ENCODE measurements around the gene ALDOB. TPM values are rescaled to one million over a fixed set of nuclear protein-coding genes. Genes with fewer than 3 reads are reported as not detected.

ALDOB gene
- total and polyA plus RNA-seq, 2 donors (not counting 3 experiments of a cell fraction or from before 2014, with no cell fraction given) = not detected

- H2AFZ ChIP-seq (ENCODE audit: low read depth, low read length) = no peak overlapping the region
- no peak overlapping the region for H3K27ac ChIP-seq (ENCODE audit: insufficient read depth, low read depth, low read length)
- no peak overlapping the region for H3K4me2 ChIP-seq (ENCODE audit: insufficient read depth, low read length)
- H3K79me2 ChIP-seq (ENCODE audit: control insufficient read depth, insufficient read depth, low read length) = no peaks in the 10 kb centered on the region
- no peak overlapping the region for H3K9ac ChIP-seq (replicated peaks; ENCODE audit: extremely low read depth, insufficient read depth, low read length)
- CTCF ChIA-PET = no interaction called here
- POLR2A ChIA-PET = no interaction called here
- H3K27me3 ChIP-seq (ENCODE audit: control insufficient read depth in 2 of 2, insufficient read depth in 2 of 2, low read length in 2 of 2) = peaks cover 19 to 31% of the 10 kb centered on the region in 2 experiments
- TF ChIP-seq POLR2A (IDR thresholded peaks at IDR 0.05; ENCODE audit: low read depth, low read length) (no peak), FOS (IDR thresholded peaks at IDR 0.05; ENCODE audit: borderline replicate concordance, insufficient read depth, low read length) (no peak), MAX (IDR thresholded peaks at IDR 0.05; ENCODE audit: insufficient read depth, insufficient read length) (no peak), EZH2 (IDR thresholded peaks at IDR 0.05; ENCODE audit: borderline replicate concordance, low read depth, low read length, severe bottlenecking) (no peak), MYC (IDR thresholded peaks at IDR 0.05; ENCODE audit: low read depth, low read length) (no peak), CTCF (IDR thresholded peaks at IDR 0.05; ENCODE audit: extremely low read depth in 1 of 2, insufficient read depth in 1 of 2, low read depth in 1 of 2, low read length in 2 of 2) (no peak), JUN (IDR thresholded peaks at IDR 0.05; ENCODE audit: borderline replicate concordance, insufficient read depth, insufficient read length, low read depth) (no peak), POLR2AphosphoS5 (IDR thresholded peaks at IDR 0.05; ENCODE audit: insufficient read depth, low read depth, low read length) (no peak), GATA2 (IDR thresholded peaks at IDR 0.05; ENCODE audit: insufficient read depth, insufficient read length, low read depth, low read length) (no peak)
- no TSS peak for BruUV-seq (replicated peaks)
- FAIRE-seq = no peak
- DNase-seq (ENCODE audit: low read depth, low spot score) = no peak
- H4K20me1 ChIP-seq (replicated peaks; ENCODE audit: control insufficient read depth, extremely low read depth, insufficient read depth, low read length) = no peaks in the 10 kb centered on the region
- intact Hi-C loops (cut with micrococcal nuclease) (no loop called here), dilution Hi-C loops (cut with MboI; ENCODE audit: extremely low pct_ligation_motif_present, low sequenced_read_pairs) (no loop called here)
- no peaks in the 10 kb centered on the region for H3K9me3 ChIP-seq (replicated peaks; ENCODE audit: control insufficient read depth, insufficient read depth, low read length)
- H3K4me3 ChIP-seq (replicated peaks in 1 of 3; ENCODE audit: insufficient read depth in 1 of 3, low read depth in 1 of 3, low read length in 3 of 3) = no peak overlapping the region
- H3K9me1 ChIP-seq (replicated peaks; ENCODE audit: control insufficient read depth, extremely low read depth, insufficient read depth, low read length) = no peaks in the 10 kb centered on the region
- H3K36me3 ChIP-seq (ENCODE audit: control insufficient read depth in 2 of 2, extremely low read depth in 1 of 2, insufficient read depth in 2 of 2, low read length in 2 of 2) = no peaks in the 10 kb centered on the region
- H3K4me1 ChIP-seq (ENCODE audit: control insufficient read depth, extremely low read depth, insufficient read depth, low read length) = no peaks in the 10 kb centered on the region
These were observed 48.5 kb upstream of the ALDOB start for GRCh38 chr9:101484046-101484445.
